Activated CD8-positive, alpha-beta memory T cell treated with anti-CD3 and anti-CD28 coated beads for 1 hour (primary cell): Measurements from ENCODE around the gene MSANTD1.

Experiments used
- DNase-seq, 2 donors: peaks; one replicate each; pipeline ENCODE4 v3.0.0-alpha.2; 2020; ENCODE audit warnings: low read depth in 1 of 2; ENCODE audit errors: extremely low read depth in 1 of 2

The MSANTD1 gene

GRCh38 chr4:3232001-3232400 lies 17.0 kb upstream of the MSANTD1 start:
- no peak for DNase-seq

GRCh38 chr4:3232871-3233271 lies 16.1 kb upstream of the MSANTD1 start:
- no peak for DNase-seq

GRCh38 chr4:3233391-3234071 lies 15.4 kb upstream of the MSANTD1 start:
- no peak for DNase-seq

GRCh38 chr4:3234171-3235029 lies 14.6 kb upstream of the MSANTD1 start:
- no peak for DNase-seq

GRCh38 chr4:3235030-3235345 lies 14.0 kb upstream of the MSANTD1 start:
- no peak for DNase-seq

GRCh38 chr4:3235581-3235980 lies 13.4 kb upstream of the MSANTD1 start:
- DNase-seq, result no peak

GRCh38 chr4:3236326-3236878 lies 12.6 kb upstream of the MSANTD1 start:
- no peak for DNase-seq

GRCh38 chr4:3237266-3237665 lies 11.7 kb upstream of the MSANTD1 start:
- no peak for DNase-seq

GRCh38 chr4:3237712-3238560 lies 11.0 kb upstream of the MSANTD1 start:
- no peak for DNase-seq

GRCh38 chr4:3238721-3239120 lies 10.2 kb upstream of the MSANTD1 start:
- DNase-seq, result no peak

- no peak for DNase-seq
Observed at GRCh38 chr4:3239303-3239702, 9.7 kb upstream of the MSANTD1 start.

- no peak for DNase-seq
Observed at GRCh38 chr4:3239998-3240920, 8.7 kb upstream of the MSANTD1 start.

GRCh38 chr4:3240936-3241522 lies 7.9 kb upstream of the MSANTD1 start:
- no peak for DNase-seq

GRCh38 chr4:3241898-3242524 lies 6.9 kb upstream of the MSANTD1 start:
- DNase-seq, result no peak

- DNase-seq, result no peak
Observed at GRCh38 chr4:3243136-3243780, 5.7 kb upstream of the MSANTD1 start.

GRCh38 chr4:3244002-3244401 lies 5.0 kb upstream of the MSANTD1 start:
- DNase-seq, result no peak

GRCh38 chr4:3244747-3245146 lies 4.2 kb upstream of the MSANTD1 start:
- DNase-seq, result no peak

GRCh38 chr4:3245676-3246075 lies 3.3 kb upstream of the MSANTD1 start:
- DNase-seq, result no peak
